Muscle layer of duodenum (tissue), 2 donors: ENCODE results near the gene MINPP1.

Experiments
- H3K27ac ChIP-seq: one replicate; pipeline ENCODE4 v1.7.0; 2013; ENCODE audit warnings: mild to moderate bottlenecking, low read length
- H3K27me3 ChIP-seq: one replicate; pipeline ENCODE4 v1.7.0; 2013; ENCODE audit warnings: low read depth, mild to moderate bottlenecking, control low read depth, low read length
- H3K36me3 ChIP-seq, 2 donors: one replicate each; pipeline ENCODE4 v1.7.0; 2013; ENCODE audit warnings: low read length in 2 of 2, control low read depth in 1 of 2, mild to moderate bottlenecking in 1 of 2; ENCODE audit not compliant: insufficient read depth in 2 of 2, control insufficient read depth in 1 of 2
- H3K4me1 ChIP-seq, 2 donors: one replicate each; pipeline ENCODE4 v1.7.0; 2013; ENCODE audit warnings: low read length in 2 of 2, mild to moderate bottlenecking in 2 of 2, control low read depth in 1 of 2, moderate library complexity in 1 of 2; ENCODE audit not compliant: insufficient read depth in 2 of 2, control insufficient read depth in 1 of 2
- H3K4me3 ChIP-seq, 2 donors: one replicate each; pipeline ENCODE4 v1.7.0; 2013; ENCODE audit warnings: low read length in 2 of 2, low read depth in 1 of 2, mild to moderate bottlenecking in 1 of 2
- H3K9me3 ChIP-seq, 2 donors: one replicate each; pipeline ENCODE4 v1.7.0; 2013; ENCODE audit warnings: low read length in 2 of 2, control low read depth in 1 of 2, mild to moderate bottlenecking in 1 of 2; ENCODE audit not compliant: control insufficient read depth in 1 of 2
- donor health status: healthy.

MINPP1 gene

DNA sequence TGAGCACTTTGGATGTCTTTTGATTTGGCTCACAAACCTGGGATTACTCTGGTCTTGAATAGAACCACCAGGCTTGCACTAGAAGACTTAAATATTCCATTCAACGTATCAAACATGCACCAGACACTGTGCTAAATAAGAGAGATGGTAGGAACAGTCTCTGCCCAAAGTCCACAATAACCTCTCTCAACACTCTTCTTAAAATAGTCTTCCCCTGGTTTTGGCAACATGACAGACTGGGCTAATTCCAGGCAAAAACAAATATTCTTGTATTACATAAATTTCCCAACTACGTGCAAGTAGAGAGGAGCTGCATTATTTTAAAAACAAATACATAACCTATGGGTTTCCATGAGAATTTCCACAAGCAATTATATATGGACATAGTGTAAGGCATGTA lies 90.2 kb downstream of the MINPP1 start:
- Histone ChIP-seq H3K36me3 (no peaks in the 10 kb centered on the region), H3K27ac (no peak overlapping the region), H3K9me3 (no peaks in the 10 kb centered on the region), H3K4me3 (no peak overlapping the region), H3K4me1 (peaks cover 0 to 2% of the 10 kb centered on the region in 2 donors), H3K27me3 (no peaks in the 10 kb centered on the region)

- no peaks in the 10 kb centered on the region for H3K27me3 ChIP-seq
- no peaks in the 10 kb centered on the region for H3K36me3 ChIP-seq
- H3K27ac ChIP-seq = no peak overlapping the region
- H3K4me3 ChIP-seq = no peak overlapping the region
- no peaks in the 10 kb centered on the region for H3K9me3 ChIP-seq
- H3K4me1 ChIP-seq = peaks cover 0 to 2% of the 10 kb centered on the region in 2 donors
These were observed 91.7 kb downstream of the MINPP1 start for GRCh38 chr10:87596351-87596750.

- Histone ChIP-seq H3K36me3 (no peaks in the 10 kb centered on the region), H3K4me3 (no peak overlapping the region), H3K27me3 (no peaks in the 10 kb centered on the region), H3K4me1 (peaks cover 0 to 2% of the 10 kb centered on the region in 2 donors), H3K9me3 (no peaks in the 10 kb centered on the region), H3K27ac (no peak overlapping the region)
These were observed 94.0 kb downstream of the MINPP1 start for GRCh38 chr10:87598700-87599099.

GRCh38 chr10:87600581-87600980 lies 95.9 kb downstream of the MINPP1 start:
- Histone ChIP-seq H3K27ac (no peak overlapping the region), H3K4me3 (no peak overlapping the region), H3K36me3 (no peaks in the 10 kb centered on the region), H3K27me3 (no peaks in the 10 kb centered on the region), H3K9me3 (no peaks in the 10 kb centered on the region), H3K4me1 (no peaks in the 10 kb centered on the region)
